NCI-H2081 (cell line): Measurements from ENCODE around the gene CDHR1.

Source experiments
- DNase-seq, 2 experiments: peaks; one replicate each; lab custom pipeline; 2025; lab: John Stamatoyannopoulos, UW

The CDHR1 gene

GRCh38 chr10:84230359-84230758 is 36.0 kb downstream of the CDHR1 start:
- DNase-seq, result no peak

GRCh38 chr10:84232376-84232775 is 38.0 kb downstream of the CDHR1 start:
- no peak for DNase-seq

- DNase-seq, result no peak
Measured at GRCh38 chr10:84233940-84234339, 39.6 kb downstream of the CDHR1 start.

- no peak for DNase-seq
Measured at GRCh38 chr10:84234479-84234878, 40.1 kb downstream of the CDHR1 start.

- DNase-seq, result no peak
Measured at GRCh38 chr10:84235096-84235495, 40.8 kb downstream of the CDHR1 start.

GRCh38 chr10:84236807-84237198 is 42.5 kb downstream of the CDHR1 start:
- no peak for DNase-seq

GRCh38 chr10:84237199-84238051 is 43.1 kb downstream of the CDHR1 start:
- no peak for DNase-seq

- DNase-seq, result no peak
Measured at GRCh38 chr10:84238909-84239308, 44.6 kb downstream of the CDHR1 start.

GRCh38 chr10:84241185-84241790 is 47.0 kb downstream of the CDHR1 start, which contains the start of gene LRIT1:
LRIT1 (minus strand) TSS chr10:84241546; CDS start chr10:84241439, 107 bp downstream.
- no peak for DNase-seq

- DNase-seq, result no peak
Measured at GRCh38 chr10:84243759-84244158, 49.4 kb downstream of the CDHR1 start.

GRCh38 chr10:84244651-84245270 is 50.4 kb downstream of the CDHR1 start, which contains the start of gene RGR:
RGR (plus strand) TSS chr10:84245053; CDS start chr10:84245091, 38 bp downstream.
- DNase-seq, result no peak

GRCh38 chr10:84247496-84247895 is 53.2 kb downstream of the CDHR1 start:
- DNase-seq, result no peak

- no peak for DNase-seq
Measured at GRCh38 chr10:84248794-84249193, 54.5 kb downstream of the CDHR1 start.

- DNase-seq, result no peak
Measured at GRCh38 chr10:84254552-84255478, 60.5 kb downstream of the CDHR1 start.

- DNase-seq, result no peak
Measured at GRCh38 chr10:84256510-84257342, 62.4 kb downstream of the CDHR1 start.

- DNase-seq, result no peak
Measured at GRCh38 chr10:84257343-84258020, 63.1 kb downstream of the CDHR1 start.

GRCh38 chr10:84258034-84258695 is 63.8 kb downstream of the CDHR1 start:
- no peak for DNase-seq

- DNase-seq, result no peak
Measured at GRCh38 chr10:84261236-84261915, 67.0 kb downstream of the CDHR1 start.
